Muscle of back (tissue), 11 donors: Measurements from ENCODE around the gene FKTN. TPM values are rescaled to one million over a fixed set of nuclear protein-coding genes. Genes with fewer than 3 reads are reported as not detected.

Experiments used
- DNase-seq, 3 donors: peaks; one replicate each; pipeline versions ENCODE4 v3.0.0 to v3.0.0-alpha.2; 2013
- polyA plus RNA-seq, 10 donors: library from polyadenylated mRNA; unstranded; fragments of 120-200 nt; gene quantifications; one replicate each; pipeline ENCODE4 v1.2.1, GENCODE V29; 2013; ENCODE audit not compliant: insufficient read length in 10 of 10

FKTN gene
- polyA plus RNA-seq, 10 donors = 12.9 to 20.1 (median 17.7) TPM

DNA sequence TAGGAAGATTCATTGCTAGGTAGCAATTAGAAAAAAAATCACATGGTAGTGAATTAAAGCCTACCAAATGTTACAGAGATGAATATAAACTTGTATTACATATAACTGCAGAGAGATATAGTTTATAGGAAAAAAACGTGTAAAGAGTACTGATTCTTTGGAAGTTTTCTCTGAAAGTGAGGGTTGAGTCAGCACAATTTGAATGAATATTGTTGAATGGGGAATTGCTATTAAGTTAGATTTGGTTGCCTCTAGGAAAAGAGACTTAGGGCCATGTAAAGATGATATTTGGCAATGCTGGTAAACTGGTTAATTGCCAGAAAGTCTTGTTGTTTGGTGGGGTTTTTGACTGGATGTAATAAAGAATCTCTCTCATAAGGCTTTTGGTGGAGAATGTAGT, 67.2 kb downstream of the FKTN start:
- DNase-seq = no peak

DNA sequence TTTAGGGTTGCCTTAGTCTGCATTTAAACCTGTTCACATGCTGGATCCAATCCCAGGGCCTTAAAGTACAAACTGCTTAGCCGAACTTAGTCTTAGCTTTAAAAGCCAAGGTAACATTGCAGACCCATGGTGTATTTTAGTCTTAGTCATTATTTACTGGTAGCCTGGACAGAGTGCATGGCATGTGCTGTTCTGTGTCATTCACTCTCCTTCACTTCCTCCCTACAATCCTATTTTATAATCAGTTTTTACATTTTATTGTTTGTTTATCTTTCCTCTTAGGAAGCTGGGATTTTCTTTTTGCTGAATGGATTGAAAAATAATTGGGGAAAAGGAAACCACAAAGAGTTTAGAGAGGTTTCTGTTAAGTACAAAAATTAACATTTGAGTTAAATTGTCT, 74.9 kb downstream of the FKTN start:
- no peak for DNase-seq

DNA sequence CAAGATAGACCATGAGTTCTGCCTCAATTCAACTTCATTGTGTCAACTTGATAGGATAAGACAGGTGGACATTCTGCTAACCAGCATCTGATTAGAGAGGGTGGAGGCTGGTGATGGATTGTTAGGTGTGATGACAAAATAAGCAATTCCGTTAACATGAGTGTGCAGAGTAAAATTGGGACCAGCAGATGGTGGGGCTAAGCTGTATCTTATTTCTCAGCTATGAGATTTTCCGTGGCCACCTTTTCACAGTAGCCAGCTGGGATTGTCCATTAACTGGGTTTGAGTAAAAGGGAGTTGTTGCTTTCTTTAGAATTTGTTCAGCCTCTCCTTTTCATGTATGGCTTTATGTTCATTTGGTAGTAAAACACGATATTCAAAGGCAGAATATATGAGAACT, 75.5 kb downstream of the FKTN start:
- DNase-seq = peak; percentile 33 to 38 (median 36)

DNA sequence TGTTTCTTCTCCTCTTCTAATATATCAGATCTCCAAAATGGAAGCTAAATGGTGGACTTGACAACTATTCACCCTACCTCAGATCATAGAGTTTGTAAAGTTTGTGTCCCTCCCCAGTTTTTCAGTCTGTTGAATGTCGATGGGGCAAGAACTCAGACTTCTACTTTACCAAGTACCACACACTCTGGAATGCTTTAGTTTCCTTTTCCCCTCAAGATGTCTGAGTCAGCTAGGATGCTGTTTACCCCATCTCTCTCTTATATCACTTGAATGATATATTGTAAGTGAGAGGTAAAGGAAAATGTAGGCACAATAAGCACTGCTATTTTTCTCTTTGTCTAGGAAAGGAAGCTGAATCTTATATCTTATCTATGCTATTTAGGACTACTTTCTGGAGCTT, 78.4 kb downstream of the FKTN start:
- no peak for DNase-seq

DNA sequence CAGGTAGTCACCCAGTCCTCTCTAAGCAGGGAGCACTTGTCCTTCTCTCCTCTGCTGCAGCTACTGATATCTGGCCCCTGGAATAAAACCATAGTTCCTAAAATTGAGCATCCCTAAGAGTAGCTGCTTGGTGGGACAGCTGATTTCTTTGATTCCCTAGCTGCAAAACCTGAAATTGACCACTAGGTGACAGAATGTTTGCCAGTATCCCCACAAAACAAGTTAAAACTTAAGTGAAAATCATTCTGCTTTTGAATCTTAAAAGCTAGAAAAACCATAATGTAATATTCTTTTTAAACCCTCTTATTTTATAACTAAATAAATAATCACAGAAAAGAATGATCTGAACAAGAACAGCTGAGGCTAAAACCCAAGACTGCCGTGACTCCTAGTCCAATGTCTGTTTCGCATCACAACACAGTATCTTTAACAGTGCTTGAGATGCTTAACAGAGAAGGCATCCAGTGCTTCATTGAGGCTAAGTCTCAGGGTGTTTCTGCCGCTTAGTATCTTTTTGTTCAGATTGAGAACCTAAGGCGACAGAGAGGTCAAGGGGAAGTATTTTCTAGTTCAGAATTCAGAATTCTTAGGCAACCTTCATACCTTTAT, 80.0 kb downstream of the FKTN start:
- DNase-seq = no peak

DNA sequence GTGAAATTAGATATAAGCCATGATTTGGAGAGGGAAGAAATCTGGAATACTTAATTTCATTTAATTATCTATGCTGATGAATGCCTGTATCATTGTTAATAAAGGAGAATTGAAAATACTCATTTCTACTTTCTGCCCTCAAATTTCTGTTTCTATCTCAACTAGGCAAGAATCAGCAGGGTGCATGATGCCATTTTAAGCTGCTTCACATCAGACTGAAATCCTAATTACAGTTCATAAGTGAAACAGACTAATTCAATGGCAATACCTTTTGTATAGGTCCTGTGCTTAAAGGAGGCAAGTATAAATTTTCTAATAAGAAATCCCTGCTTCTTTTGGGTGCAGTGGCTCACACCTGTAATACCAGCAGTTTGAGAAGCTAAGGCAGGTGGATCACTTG, 82.0 kb downstream of the FKTN start:
- DNase-seq = no peak

DNA sequence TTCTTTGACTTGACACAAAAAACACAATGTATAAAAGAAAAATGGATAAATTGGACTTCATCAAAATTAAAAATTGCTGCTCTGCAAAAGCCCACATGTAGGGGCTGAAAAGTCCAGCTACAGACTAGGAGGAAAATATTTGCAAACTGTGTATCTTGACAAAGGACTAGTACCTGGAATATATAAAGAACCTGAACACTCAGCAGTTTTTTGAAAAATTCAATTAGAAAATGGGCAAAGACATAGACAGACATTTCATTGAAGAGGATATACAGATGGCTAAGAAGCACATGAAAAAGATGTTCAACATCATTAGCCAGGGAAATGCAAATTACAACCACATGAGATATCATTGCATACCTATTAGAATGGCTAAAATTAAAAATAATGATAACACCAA, 85.9 kb downstream of the FKTN start:
- no peak for DNase-seq

DNA sequence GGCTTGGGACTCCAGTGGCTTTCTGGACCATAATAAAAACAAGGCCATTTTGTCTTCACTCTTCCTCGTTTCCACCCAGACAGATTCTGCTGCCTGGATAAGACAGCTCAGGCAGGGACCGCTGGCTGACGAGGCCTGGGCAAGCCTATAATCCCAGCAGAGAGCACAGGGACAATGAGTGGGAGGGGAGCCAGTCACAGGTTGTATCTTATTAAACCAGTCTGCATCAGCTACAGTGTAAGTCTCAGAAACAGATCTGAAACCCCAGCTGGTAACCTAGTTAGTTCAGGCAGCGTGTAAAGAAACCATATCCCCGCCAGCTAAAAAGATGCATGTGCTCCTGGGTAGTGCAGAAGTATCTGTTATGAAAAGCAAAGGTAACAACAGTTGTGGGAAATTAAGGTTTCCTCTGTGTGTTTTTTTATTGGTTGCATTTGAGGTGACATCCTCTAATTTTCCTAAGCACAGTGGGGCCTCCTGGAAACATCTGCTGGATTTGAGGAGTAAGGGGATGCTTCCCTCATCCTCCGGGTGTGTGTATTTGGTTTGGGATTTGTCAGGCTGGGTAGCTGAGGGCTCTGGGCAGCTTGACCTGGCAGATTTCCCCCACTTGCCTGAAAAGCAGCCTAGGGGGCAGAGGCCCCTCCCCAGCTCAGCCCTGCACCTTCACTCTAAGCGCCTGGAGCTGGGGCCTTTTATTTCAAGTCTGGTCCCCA, 89.1 kb downstream of the FKTN start:
- DNase-seq = no peak

DNA sequence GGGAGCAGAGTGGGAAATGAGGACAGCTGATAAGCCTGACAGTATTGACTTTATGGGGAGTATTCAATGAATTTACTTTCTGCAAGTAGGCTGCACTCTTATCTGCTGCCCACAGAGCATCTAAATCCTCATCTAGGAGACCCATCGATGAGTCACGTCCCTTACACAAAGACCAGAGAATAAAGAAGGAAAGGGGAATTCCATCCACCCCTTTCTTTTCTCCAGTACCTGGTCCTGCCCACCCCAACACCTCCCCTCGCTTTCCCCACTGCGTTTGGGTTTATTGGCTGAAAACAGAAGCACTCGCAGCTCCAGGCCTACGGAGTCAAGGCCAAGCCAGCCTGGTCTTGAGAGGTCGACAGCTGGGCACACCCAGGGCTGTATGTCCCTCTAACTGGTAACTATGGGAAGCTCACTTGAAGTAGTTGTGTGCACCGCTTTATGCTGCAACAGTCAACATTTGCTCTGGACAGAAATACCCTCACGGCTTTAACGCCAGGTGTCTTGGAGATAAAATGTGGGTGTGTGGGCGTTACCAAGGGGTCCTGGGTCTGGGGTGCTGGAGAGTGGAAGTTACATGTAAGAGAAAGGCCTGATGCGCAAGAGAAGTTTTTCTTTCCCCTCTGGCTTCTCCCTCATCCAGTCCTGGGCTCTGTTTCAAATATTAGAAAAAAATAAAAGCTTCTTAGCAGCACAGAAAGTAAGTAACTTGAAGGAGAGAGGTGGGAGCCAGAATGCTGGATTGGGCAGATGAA, 89.8 kb downstream of the FKTN start:
- DNase-seq = peak in 1 of 3 donors; percentile 39

DNA sequence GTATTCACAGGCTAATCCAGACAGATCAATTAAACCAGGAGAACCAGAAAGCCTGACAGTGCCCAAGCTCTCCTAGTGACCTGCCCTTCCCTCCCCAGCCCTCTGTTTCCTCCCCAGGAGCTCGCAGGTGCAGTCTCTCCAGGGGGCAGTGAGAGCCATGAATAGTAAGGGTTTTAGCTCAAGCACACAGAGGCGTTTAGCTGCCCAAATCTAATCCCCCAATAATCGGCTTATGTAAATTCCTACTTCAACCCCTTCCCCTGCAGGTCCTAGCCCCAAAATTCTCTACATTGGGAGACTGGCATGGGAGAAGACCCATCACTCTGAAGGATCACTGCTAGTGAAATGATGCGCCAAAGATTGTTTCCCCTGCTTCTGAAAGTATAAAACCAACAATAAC, 93.9 kb downstream of the FKTN start:
- no peak for DNase-seq

DNA sequence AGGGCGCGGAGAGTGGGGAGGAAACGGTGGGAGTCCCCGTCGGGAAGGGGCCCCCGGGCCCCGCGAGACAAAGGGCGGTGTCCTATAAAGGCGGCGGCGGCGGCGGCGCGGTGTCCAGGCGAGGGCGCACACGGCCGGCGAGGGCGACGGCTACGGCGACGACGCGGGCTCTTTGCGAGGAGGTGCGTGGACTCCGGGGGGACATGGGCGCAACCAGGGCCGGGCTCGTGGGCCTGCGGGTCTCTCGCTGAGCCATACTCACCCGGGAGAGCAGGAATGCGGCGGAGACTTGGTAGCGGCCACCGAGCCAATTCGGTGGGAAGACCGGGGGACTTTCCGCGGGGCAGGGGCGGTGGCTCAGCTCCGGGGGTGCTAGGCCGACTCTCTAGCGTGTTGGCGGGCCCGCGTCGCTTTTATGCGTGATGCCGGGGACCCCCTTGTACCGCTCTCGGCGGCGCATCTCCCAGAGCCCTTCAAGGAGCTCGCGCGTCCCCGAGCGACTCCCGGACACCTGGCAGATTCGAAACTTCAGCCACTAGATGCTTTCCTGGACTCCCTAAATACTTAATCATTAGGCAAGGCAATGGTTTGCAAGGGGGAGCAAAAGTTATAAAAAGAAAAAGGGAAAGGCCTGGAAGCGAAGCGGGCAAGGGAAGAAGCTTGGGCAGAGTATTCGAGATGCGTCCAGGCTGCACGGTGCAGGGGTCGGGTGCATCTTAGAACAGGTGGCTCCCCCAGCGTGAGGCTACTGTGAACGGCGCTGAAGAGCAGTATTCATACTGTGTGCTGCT, 98.4 kb downstream of the FKTN start:
- DNase-seq = peak; percentile 23 to 59 (median 26)

DNA sequence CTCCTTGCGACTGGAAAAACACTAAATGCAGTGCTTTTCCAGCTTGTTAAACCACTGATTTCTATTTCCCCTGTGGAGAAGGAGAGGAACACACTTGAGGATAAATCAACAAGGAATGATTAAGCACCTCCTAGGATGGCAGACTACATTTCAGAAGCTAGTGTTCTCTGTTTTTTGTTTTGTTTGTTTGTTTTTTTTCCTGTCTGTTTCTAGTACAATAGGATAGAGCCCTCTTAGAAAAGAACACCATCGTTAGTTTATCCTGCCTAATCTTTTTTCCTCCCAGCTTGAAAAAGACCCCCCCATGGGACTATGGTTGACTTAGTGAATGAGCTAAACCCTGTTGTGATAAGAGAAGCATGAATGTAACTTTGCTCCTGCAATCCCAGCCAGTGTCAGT, 100.4 kb downstream of the FKTN start:
- no peak for DNase-seq

DNA sequence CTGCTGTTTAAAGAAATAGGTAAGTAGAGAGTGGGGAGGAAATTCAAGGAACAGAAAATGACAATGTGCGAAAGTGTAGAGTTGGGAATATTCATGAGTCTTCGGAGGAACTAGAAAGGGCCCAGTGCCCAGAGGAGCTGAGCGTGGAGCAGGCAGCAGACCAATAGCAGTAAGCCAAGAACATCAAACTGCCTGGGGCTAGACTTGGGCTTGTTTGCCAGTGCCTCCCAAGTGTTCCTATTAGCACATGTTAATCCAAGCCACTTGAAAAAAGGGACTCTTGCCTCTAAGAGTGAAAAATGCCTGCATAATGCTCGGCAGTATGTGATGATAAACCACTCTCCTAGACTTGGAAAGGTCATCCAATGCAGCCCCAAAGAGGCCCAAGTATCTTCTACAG, 103.1 kb downstream of the FKTN start:
- no peak for DNase-seq

DNA sequence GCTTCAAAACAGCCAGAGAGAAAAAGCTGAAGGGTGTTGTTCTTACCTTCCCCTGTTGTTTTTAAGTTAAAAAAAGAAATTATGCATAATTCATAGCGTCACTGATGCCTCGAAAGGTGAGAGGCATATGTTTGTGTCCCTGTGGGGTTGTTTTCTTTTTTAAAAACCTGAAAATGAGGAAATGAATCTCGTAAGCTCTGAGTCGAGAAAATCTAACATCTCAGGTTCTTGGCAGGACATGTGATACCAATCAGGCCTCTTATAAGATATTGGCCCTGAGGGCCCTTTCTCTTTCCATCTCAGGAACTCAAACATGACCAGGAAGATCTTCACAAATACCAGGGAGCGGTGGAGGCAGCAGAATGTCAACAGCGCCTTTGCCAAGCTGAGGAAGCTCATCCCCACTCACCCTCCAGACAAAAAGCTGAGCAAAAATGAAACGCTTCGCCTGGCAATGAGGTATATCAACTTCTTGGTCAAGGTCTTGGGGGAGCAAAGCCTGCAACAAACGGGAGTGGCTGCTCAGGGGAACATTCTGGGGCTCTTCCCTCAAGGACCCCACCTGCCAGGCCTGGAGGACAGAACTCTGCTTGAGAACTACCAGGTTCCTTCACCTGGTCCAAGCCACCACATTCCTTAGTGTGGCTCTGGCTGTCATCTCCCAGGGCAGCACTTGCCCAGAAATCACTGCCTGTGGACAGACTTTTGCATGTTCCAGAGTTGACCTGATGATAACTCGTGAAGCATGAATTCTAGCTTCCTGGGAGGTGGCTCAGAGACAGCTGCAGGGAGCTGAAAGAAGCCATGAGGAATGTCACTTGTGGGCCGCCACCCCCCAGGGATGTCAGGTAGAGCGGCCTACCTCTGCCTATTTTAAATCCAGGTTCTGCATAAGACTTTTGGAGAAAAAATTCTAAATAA, 104.5 kb downstream of the FKTN start, which contains the start of gene TAL2:
TAL2 (plus strand) TSS at position 274 of the 921 bp plus-strand sequence; CDS start at position 314, 40 bp downstream.
- no peak for DNase-seq

DNA sequence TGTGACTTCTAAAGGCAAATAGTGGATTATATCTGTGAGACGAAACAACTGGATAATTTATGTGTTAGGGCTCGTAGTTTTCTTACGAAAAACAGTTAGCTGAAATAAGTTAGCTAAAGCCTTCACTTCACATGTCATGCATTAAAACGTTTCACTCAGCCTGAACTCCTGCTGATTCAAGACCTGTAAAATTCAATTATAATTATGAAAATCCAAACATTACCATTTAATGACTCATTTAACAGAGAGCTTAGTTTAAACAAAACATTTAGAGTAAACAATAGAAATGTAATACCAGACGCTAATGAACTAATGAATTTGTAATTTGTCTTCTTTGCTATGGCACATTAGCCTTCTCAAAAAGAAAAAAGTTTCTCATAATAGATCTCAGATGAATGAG, 106.0 kb downstream of the FKTN start:
- DNase-seq = no peak

DNA sequence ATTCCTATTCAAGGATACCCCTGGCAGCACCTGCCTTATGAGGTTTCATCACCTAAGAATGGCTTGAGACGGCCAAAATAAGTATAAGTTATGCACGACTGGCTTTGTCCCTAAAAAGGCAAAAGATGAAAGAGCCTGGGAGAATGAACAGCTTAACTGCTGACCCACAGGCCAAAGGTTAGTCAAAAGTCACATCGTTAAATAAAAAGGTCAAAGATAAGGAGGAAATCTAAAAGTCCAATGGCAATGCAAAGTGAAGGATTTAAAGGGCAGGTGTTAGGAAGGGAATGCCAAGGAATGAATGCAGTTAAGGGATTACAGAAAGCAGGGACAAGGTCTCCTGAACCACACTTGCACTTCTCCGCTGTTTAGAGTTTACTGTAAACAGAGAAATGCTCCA, 109.9 kb downstream of the FKTN start:
- DNase-seq = no peak

DNA sequence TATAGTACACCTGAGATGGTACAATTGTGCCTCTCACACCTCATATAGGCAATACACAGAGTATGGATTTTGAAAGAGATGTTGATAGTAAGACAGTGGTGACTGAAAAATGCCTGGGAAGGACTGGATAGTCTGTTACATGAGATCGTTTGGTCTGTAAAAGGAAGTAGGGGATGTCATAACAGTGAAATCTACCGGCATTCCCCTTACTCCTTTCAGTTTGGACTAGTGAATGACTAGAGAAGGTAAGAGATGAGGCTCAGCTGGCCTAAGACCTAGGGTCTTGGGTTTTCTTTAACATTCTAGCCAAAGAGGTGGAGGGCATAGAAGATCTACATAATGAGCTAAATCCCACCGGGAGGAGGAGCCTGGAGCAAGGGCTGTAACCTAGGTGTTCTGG, 112.4 kb downstream of the FKTN start:
- no peak for DNase-seq

DNA sequence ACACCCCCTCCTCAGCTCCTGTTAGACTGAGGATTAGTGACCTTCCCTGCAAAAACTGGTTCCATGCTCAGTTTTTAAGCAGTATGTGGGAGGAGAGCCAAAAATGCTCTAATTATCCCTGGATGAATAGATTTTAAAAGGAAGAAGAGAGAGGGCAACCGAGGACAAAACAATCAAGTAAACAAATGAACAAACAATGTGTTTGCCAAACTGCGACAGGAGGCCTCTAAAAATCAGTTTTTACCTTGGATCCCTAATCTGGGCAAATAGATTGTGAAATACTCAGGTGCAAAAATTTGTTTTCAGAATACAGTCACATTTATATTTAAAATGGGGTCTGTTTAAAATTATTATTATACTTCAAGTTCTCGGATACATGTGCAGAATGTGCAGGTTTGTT, 112.8 kb downstream of the FKTN start:
- no peak for DNase-seq

DNA sequence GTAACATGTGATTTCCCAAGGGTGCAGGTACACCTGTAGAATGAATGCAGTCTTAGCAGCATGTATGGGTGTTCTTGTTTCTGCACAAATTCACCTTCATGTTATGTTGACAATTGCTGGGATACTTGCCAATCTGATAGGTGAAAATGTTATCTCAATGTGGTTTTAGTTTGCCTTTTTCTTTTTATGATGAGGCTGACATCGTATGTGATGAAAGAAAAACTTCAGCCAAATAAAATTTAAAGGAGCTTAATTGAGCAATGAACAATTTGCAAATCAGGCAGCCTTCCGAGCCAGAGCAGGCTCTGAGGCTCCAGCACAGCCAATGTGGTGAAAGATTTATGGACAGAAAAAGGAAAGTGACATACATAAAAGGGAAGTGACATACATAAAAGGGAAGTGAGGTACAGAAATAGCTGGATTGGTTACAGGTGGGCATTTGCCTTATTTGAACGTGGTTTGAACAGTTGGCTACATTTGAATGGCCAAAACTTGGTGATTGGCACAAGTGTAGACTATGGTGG, 114.8 kb downstream of the FKTN start:
- no peak for DNase-seq

DNA sequence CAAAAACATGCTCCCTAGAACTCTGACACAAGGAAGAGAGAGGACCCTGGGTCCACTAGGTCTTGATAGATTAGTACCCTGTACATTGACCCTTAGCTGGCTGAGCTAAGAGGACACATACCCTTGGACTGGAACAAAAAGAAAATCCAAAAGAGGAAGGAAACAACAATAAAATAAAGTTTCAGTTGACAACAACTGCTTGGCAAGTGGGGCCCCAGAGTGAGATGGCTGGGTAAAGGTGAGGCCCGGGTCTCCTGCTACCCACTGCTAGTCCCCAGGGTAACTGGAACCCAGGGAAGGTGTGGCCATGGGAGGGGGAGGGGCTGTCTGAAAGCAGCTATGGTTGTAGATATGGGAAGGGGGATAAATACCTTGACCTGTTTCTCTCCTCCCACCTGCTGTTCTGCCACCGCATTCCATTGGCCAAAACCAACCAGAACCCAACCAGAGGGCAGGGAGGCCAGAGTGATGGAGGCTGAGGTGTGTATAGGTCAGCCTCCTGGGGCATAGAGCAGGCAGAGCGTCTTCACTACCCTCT, 116.0 kb downstream of the FKTN start:
- DNase-seq = no peak
